Breast epithelium (tissue), 4 donors: ENCODE measurements around the gene TFF2. TPM values are rescaled to one million over a fixed set of nuclear protein-coding genes. Genes with fewer than 3 reads are reported as not detected.
A peak's percentile ranks its signal among the peaks of the same experiment; 100 is the strongest.

Experiments used
- DNase-seq, 2 donors: peaks; one replicate each; pipeline ENCODE4 v3.0.0-alpha.2; 2019; ENCODE audit warnings: low spot score in 2 of 2
- H3K27ac ChIP-seq, 2 donors: fragments of 200-600 bp; sonication (generic) in 1 of 2; one replicate each; pipeline ENCODE4 v1.5.1; 2016 to 2019; ENCODE audit warnings: mild to moderate bottlenecking in 1 of 2
- H3K27me3 ChIP-seq, 2 donors: fragments of 200-600 bp; sonication (generic) in 1 of 2; one replicate each; pipeline versions ENCODE4 v1.5.1 to v1.6.0; 2017 to 2019; ENCODE audit warnings: control low read depth in 1 of 2, mild to moderate bottlenecking in 1 of 2
- H3K36me3 ChIP-seq: fragments of 200-600 bp; one replicate; pipeline ENCODE4 v1.5.1; 2019
- H3K4me1 ChIP-seq, 2 donors: fragments of 200-600 bp; sonication (generic); one replicate each; pipeline ENCODE4 v1.5.1; 2016 to 2019; ENCODE audit warnings: control low read depth in 1 of 2
- H3K4me3 ChIP-seq, 3 donors: fragments of 200-600 bp; sonication (generic); 1 replicate in 2 of 3; 2 replicates in 1 of 3; pipeline ENCODE4 v1.5.1; 2016 to 2019; ENCODE audit warnings: mild to moderate bottlenecking in 3 of 3, moderate library complexity in 2 of 3
- H3K9me3 ChIP-seq, 2 donors: fragments of 200-600 bp; sonication (generic) in 1 of 2; one replicate each; pipeline ENCODE4 v1.5.1; 2016 to 2019; ENCODE audit warnings: control low read depth in 1 of 2
- POLR2A ChIP-seq: fragments of 450-650 bp; IDR thresholded peaks from one replicate; pipeline ENCODE4 v1.6.1; 2016; ENCODE audit warnings: antibody characterized with exemption, mild to moderate bottlenecking, moderate library complexity
- POLR2AphosphoS5 ChIP-seq, 3 donors: sonication (generic); formaldehyde crosslinking; IDR thresholded peaks; one replicate each; pipeline ENCODE4 v1.6.1; 2017; ENCODE audit warnings: antibody characterized with exemption in 3 of 3
- intact Hi-C: fragments of 100-400 bp; cut with DNase I; formaldehyde crosslinking; loops from one replicate; pipeline ENCODE4 v1.15.1; 2023; ENCODE audit warnings: low total_unique reads
- total RNA-seq, 3 donors: library from RNA; depleted of rRNA; stranded (reverse); fragments of >200 nt; gene quantifications; one replicate each; pipeline ENCODE4 v1.1.0, GENCODE V29; 2016
- TF ChIP-seq, protein P1 (sequence below), 3 donors: fragments of 450-650 bp; IDR thresholded peaks; one replicate each; pipeline ENCODE4 v1.5.1; 2016 to 2017; ENCODE audit warnings: antibody characterized with exemption in 3 of 3, mild to moderate bottlenecking in 3 of 3, moderate library complexity in 3 of 3

TFF2 gene
- total RNA-seq, 3 donors from 2014 or later: not detected

DNA sequence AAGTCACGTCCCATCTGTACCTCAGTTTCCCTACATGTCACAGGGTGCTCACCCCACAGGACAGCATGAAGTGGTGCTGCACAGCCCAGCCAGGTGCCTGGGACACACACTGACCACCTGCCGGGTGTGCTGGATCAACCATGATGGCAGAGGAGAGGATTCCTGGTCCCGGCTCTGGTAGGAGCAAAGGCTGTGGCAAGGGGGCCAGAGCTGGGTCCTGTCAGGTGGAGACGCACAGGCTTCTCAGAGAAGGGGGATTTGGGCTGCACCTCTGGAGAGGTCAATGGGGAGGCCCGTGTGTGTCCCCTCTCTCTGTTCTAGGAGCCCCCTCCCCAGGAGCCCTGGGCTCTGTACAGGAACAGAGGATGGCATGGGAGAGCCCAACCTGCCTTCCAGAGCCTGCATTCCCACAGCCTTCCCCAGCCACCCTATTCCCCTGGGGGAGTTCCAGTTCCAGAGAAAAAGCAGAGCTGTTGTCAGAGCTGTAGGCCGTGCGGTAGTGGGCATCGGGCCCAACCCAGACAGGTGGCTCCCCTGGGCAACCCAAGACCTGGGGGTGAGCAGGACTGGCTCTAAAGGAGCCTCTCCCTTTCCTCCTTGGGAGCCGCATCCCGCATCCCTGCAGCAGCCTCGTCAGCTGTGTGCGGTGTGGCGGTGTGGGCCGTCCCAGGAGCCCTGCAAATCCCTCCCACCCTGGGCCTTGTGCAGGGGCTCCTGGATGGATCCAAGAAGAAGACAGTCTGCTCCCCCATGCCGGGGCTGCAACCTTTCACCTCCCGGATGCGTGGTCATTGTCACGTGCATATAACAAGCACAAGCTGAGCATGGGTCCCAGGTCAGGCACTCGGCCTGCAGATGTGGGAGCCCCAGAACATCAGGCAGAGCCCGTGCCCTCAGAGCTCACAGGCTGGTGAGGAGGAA is 32.7 kb downstream of the TFF2 start:
- TF ChIP-seq POLR2AphosphoS5 (IDR thresholded peaks at IDR 0.05): no peak
- TF ChIP-seq, protein P1, sequence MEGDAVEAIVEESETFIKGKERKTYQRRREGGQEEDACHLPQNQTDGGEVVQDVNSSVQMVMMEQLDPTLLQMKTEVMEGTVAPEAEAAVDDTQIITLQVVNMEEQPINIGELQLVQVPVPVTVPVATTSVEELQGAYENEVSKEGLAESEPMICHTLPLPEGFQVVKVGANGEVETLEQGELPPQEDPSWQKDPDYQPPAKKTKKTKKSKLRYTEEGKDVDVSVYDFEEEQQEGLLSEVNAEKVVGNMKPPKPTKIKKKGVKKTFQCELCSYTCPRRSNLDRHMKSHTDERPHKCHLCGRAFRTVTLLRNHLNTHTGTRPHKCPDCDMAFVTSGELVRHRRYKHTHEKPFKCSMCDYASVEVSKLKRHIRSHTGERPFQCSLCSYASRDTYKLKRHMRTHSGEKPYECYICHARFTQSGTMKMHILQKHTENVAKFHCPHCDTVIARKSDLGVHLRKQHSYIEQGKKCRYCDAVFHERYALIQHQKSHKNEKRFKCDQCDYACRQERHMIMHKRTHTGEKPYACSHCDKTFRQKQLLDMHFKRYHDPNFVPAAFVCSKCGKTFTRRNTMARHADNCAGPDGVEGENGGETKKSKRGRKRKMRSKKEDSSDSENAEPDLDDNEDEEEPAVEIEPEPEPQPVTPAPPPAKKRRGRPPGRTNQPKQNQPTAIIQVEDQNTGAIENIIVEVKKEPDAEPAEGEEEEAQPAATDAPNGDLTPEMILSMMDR (IDR thresholded peaks at IDR 0.05): no peak
- no peak for TF ChIP-seq POLR2A
- intact Hi-C loops: loop anchor here (10.0 kb wide), 1 partner anchor 1193 kb away; no protein-coding TSS in a partner anchor
- DNase-seq: no peak

GRCh38 chr21:42317341-42317741 is 33.5 kb downstream of the TFF2 start:
- TF ChIP-seq POLR2AphosphoS5 (IDR thresholded peaks at IDR 0.05): no peak
- TF ChIP-seq, protein P1 (IDR thresholded peaks at IDR 0.05): no peak
- H3K4me3 ChIP-seq: no peak overlapping the region
- no peaks in the 10 kb centered on the region for H3K27me3 ChIP-seq
- no peaks in the 10 kb centered on the region for H3K4me1 ChIP-seq
- intact Hi-C loops: loop anchor here (10.0 kb wide), 1 partner anchor 1193 kb away; no protein-coding TSS in a partner anchor
- no peak for DNase-seq
- H3K36me3 ChIP-seq: no peaks in the 10 kb centered on the region
- H3K9me3 ChIP-seq: no peaks in the 10 kb centered on the region
- no peak overlapping the region for H3K27ac ChIP-seq

More for the DNA sequence above, 32.7 kb downstream of the TFF2 start:
- Histone ChIP-seq H3K9me3 (no peaks in the 10 kb centered on the region), H3K4me1 (no peaks in the 10 kb centered on the region), H3K36me3 (no peaks in the 10 kb centered on the region), H3K27ac (no peak overlapping the region), H3K27me3 (no peaks in the 10 kb centered on the region), H3K4me3 (no peak overlapping the region)

- TF ChIP-seq, protein P1 (IDR thresholded peaks at IDR 0.05): no peak
- TF ChIP-seq POLR2A: no peak
- no peaks in the 10 kb centered on the region for H3K36me3 ChIP-seq
- H3K4me1 ChIP-seq: no peaks in the 10 kb centered on the region
- DNase-seq: no peak
- H3K27me3 ChIP-seq: no peaks in the 10 kb centered on the region
- no peak overlapping the region for H3K27ac ChIP-seq
- intact Hi-C loops: loop anchor here (10.0 kb wide), 1 partner anchor 1192 kb away; no protein-coding TSS in a partner anchor
- H3K4me3 ChIP-seq: no peak overlapping the region
- H3K9me3 ChIP-seq: no peaks in the 10 kb centered on the region
These were observed 33.9 kb downstream of the TFF2 start for GRCh38 chr21:42316891-42317290.

GRCh38 chr21:42315296-42315891 is 35.4 kb downstream of the TFF2 start, which contains the start of gene TFF3:
Gene TFF3, minus strand, starts transcription at chr21:42315409. Its CDS starts 35 bp downstream, at chr21:42315374.
- no peaks in the 10 kb centered on the region for H3K36me3 ChIP-seq
- intact Hi-C loops: loop anchor here (10.0 kb wide), 1 partner anchor 1191 kb away; no protein-coding TSS in a partner anchor
- no peaks in the 10 kb centered on the region for H3K9me3 ChIP-seq
- peak within 1 kb of the TSS in 1 of 2 donors; percentile 56 for H3K27ac ChIP-seq
- H3K4me3 ChIP-seq: no peak within 1 kb of the TSS
- no peak for DNase-seq
- no peaks in the 10 kb centered on the region for H3K4me1 ChIP-seq
- H3K27me3 ChIP-seq: no peaks in the 10 kb centered on the region
- TF ChIP-seq POLR2AphosphoS5 (IDR thresholded peaks at IDR 0.05) (no peak), POLR2A (no peak)
- TF ChIP-seq, protein P1 (IDR thresholded peaks at IDR 0.05): no peak
